SKM-1 (cell line): Measurements from ENCODE around the gene SOS2.
"Not testable (repeated sequence)": the region's sequence is repeated elsewhere in the genome, so short reads cannot be mapped to it uniquely, and the experiment has no call there.

Experiments
- DNase-seq: peaks from one replicate; lab custom pipeline; 2025; ENCODE audit not compliant: unreplicated experiment; lab: John Stamatoyannopoulos, UW

SOS2 gene

GRCh38 chr14:50086321-50086711 is 145.1 kb downstream of the SOS2 start:
- DNase-seq: no peak

- DNase-seq: no peak
These were observed 145.6 kb downstream of the SOS2 start for GRCh38 chr14:50085570-50086320.

GRCh38 chr14:50084666-50085065 is 146.7 kb downstream of the SOS2 start:
- no peak for DNase-seq

- DNase-seq: no peak
These were observed 147.7 kb downstream of the SOS2 start for GRCh38 chr14:50083467-50084337.

GRCh38 chr14:50082784-50083466 is 148.5 kb downstream of the SOS2 start:
- no peak for DNase-seq

GRCh38 chr14:50082308-50082742 is 149.1 kb downstream of the SOS2 start:
- DNase-seq: no peak

GRCh38 chr14:50079103-50079502 is 152.3 kb downstream of the SOS2 start:
- DNase-seq: not testable (repeated sequence)

- DNase-seq: not testable (repeated sequence)
These were observed 157.7 kb downstream of the SOS2 start for GRCh38 chr14:50073663-50074062.

GRCh38 chr14:50072395-50072794 is 159.0 kb downstream of the SOS2 start:
- DNase-seq: no peak

- no peak for DNase-seq
These were observed 160.4 kb downstream of the SOS2 start for GRCh38 chr14:50070840-50071548.

GRCh38 chr14:50070230-50070629 is 161.1 kb downstream of the SOS2 start:
- DNase-seq: no peak

GRCh38 chr14:50069325-50069724 is 162.1 kb downstream of the SOS2 start:
- no peak for DNase-seq

- no peak for DNase-seq
These were observed 162.9 kb downstream of the SOS2 start for GRCh38 chr14:50068496-50068895.

GRCh38 chr14:50067723-50068495 is 163.5 kb downstream of the SOS2 start:
- no peak for DNase-seq
